ENCODE data around the gene SLTM.

The SLTM gene

DNA sequence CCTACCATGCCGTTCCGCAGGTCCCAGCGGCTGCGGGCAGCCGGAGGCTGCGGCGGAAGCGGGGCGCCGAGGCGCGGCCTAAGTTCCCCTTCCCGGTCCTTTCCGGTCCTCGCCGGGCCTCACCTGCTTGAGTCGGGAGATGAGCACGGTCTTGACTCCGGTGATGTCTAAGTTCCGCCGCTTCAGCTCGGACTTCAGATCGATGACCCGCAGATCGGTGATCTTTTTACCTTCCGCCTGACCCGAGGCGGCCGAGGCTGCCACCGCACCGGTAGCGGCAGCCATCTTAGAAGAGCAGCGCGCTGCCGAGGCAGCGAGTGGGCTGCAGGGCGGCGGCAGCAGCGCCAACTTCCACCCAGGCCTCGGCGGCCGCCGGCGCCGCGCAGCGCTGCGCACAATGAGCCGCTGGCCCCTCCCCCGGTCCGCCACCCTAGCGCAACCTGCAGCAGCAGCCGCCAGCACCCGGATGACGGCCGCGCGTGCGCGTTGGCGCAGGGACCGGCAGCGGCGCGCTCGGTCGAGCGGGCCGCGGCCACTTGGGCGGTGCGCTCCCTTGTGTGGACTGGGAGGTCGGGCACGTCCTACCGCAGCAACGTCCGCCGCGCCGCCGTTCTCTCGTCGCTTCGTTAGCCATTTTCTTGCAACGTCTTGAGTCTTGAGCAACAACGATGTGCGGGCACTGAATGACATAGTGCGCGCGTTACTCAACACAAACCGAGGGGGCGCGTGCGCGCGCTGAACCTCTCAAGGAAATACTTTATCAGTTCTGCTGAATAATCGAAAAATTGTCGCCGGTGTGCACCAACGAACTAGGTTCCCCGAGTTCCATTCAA is at the start of gene SLTM:
TSS of gene SLTM (minus strand) at position 399 of the 833 bp plus-strand sequence. CDS start at position 285, 114 bp downstream.
- H3K4me3 ChIP-seq (ENCODE audit: low read length): peak within 1 kb of the TSS; percentile 75
- H3K4me2 ChIP-seq (ENCODE audit: low read depth, low read length): peak within 1 kb of the TSS; percentile 82
- no peaks in the 10 kb centered on the region for H3K27me3 ChIP-seq (replicated peaks; ENCODE audit: insufficient read depth, low read length)
- H3K36me3 ChIP-seq (replicated peaks; ENCODE audit: insufficient read depth, low read length): peaks cover 7% of the 10 kb centered on the region; the same call in 1 of the 2 replicates
- peak; percentile 94 for DNase-seq
- peaks cover 12% of the 10 kb centered on the region for H3K4me1 ChIP-seq (ENCODE audit: low read length)
- TF ChIP-seq, protein P1, sequence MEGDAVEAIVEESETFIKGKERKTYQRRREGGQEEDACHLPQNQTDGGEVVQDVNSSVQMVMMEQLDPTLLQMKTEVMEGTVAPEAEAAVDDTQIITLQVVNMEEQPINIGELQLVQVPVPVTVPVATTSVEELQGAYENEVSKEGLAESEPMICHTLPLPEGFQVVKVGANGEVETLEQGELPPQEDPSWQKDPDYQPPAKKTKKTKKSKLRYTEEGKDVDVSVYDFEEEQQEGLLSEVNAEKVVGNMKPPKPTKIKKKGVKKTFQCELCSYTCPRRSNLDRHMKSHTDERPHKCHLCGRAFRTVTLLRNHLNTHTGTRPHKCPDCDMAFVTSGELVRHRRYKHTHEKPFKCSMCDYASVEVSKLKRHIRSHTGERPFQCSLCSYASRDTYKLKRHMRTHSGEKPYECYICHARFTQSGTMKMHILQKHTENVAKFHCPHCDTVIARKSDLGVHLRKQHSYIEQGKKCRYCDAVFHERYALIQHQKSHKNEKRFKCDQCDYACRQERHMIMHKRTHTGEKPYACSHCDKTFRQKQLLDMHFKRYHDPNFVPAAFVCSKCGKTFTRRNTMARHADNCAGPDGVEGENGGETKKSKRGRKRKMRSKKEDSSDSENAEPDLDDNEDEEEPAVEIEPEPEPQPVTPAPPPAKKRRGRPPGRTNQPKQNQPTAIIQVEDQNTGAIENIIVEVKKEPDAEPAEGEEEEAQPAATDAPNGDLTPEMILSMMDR (IDR thresholded peaks at IDR 0.05; ENCODE audit: low read length): peak; percentile 25
- no peak for TF ChIP-seq EZH2 (optimal IDR thresholded peaks at IDR 0.05; ENCODE audit: low read depth, low read length)
- no peak for TF ChIP-seq EZH2phosphoT487 (IDR thresholded peaks at IDR 0.05; ENCODE audit: low read length)
- peaks cover 43% of the 10 kb centered on the region for H3K79me2 ChIP-seq (ENCODE audit: low read length)
- no peaks in the 10 kb centered on the region for H3K9me3 ChIP-seq (replicated peaks; ENCODE audit: insufficient read depth, low read length)
- H3K9me2 ChIP-seq (replicated peaks; ENCODE audit: insufficient read depth, low read length): no peaks in the 10 kb centered on the region
- H3F3A ChIP-seq (ENCODE audit: insufficient read depth, low read length): peaks cover 23% of the 10 kb centered on the region
- H4K20me1 ChIP-seq (ENCODE audit: insufficient read depth, low read length): peaks cover 7% of the 10 kb centered on the region; the same call in 1 of the 2 replicates
- H3K9ac ChIP-seq (ENCODE audit: low read length): peak within 1 kb of the TSS; percentile 98
- H3K27ac ChIP-seq (ENCODE audit: low read length): peak within 1 kb of the TSS; percentile 99
- H2AFZ ChIP-seq (ENCODE audit: low read length): peak within 1 kb of the TSS; percentile 81

DNA sequence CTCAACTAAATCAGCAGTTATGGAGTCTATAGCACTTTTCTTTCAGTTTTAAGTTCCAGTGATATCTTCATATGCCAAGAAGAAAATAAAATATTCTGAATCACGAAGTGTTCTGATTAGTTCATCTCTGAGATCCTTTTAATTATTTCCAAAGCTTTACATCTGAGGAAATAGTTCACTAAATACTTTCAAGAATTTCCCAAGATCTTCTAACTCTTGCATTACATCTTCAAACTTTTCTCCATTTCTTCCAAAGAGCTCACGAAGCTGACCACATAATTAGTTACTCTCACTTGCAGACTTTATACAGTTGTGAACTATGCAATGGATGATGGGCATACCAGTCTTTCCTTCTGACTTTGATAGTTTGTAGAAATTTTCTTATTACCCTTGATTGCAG is 49.8 kb upstream of the SLTM start:
- H3K79me2 ChIP-seq (ENCODE audit: low read length): peaks cover 8% of the 10 kb centered on the region
- H3K4me3 ChIP-seq (ENCODE audit: low read length): no peak overlapping the region
- H3K9me3 ChIP-seq (replicated peaks; ENCODE audit: insufficient read depth, low read length): no peaks in the 10 kb centered on the region
- TF ChIP-seq, protein P1 (IDR thresholded peaks at IDR 0.05; ENCODE audit: low read length): no peak
- no peak for TF ChIP-seq EZH2phosphoT487 (IDR thresholded peaks at IDR 0.05; ENCODE audit: low read length)
- TF ChIP-seq EZH2 (optimal IDR thresholded peaks at IDR 0.05; ENCODE audit: low read depth, low read length): no peak
- H3F3A ChIP-seq (ENCODE audit: insufficient read depth, low read length): peaks cover 34% of the 10 kb centered on the region
- no peak overlapping the region for H2AFZ ChIP-seq (ENCODE audit: low read length)
- no peaks in the 10 kb centered on the region for H4K20me1 ChIP-seq (ENCODE audit: insufficient read depth, low read length)
- H3K9me2 ChIP-seq (replicated peaks; ENCODE audit: insufficient read depth, low read length): no peaks in the 10 kb centered on the region
- DNase-seq: no peak
- no peak overlapping the region for H3K27ac ChIP-seq (ENCODE audit: low read length)
- H3K4me1 ChIP-seq (ENCODE audit: low read length): peaks cover 20% of the 10 kb centered on the region
- H3K27me3 ChIP-seq (replicated peaks; ENCODE audit: insufficient read depth, low read length): no peaks in the 10 kb centered on the region; the same call in 1 of the 2 replicates
- H3K36me3 ChIP-seq (replicated peaks; ENCODE audit: insufficient read depth, low read length): no peaks in the 10 kb centered on the region
- no peak overlapping the region for H3K4me2 ChIP-seq (ENCODE audit: low read depth, low read length)
- no peak overlapping the region for H3K9ac ChIP-seq (ENCODE audit: low read length)

DNA sequence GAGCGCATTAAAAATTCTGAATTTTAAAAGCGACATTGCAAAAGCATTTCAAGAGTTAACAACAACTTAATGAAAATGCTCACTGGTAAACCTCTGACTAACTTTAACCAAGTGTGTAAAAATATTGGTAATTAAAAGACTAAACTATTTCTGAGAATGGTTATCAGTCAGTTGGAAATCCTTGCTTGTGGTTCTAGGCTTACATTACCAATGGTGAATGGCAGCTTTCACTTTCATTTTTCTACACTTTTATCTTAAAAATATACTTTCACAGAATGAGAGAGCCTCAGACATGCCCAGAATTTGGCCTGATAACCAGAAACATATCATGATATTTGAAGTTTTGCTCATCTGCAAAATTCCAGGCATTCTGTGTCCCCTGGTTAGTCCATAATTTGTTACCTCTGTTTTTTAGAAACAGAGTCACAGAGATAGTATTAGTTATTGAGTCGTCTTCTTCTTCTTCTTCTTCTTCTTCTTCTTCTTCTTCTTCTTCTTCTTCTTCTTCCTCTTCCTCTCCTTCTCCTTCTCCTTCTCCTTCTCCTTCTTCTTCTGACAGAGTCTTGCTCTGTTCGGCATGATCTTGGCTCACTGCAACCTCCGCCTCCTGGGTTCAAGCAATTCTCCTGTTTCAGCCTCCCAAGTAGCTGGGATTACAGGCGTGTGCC is 48.5 kb upstream of the SLTM start:
- no peaks in the 10 kb centered on the region for H4K20me1 ChIP-seq (ENCODE audit: insufficient read depth, low read length)
- peak overlapping the region; percentile 43 for H3K4me3 ChIP-seq (ENCODE audit: low read length)
- peak; percentile 76 for DNase-seq
- peaks cover 22% of the 10 kb centered on the region for H3K4me1 ChIP-seq (ENCODE audit: low read length)
- peak overlapping the region; percentile 4 for H2AFZ ChIP-seq (ENCODE audit: low read length)
- peak overlapping the region; percentile 61 for H3K4me2 ChIP-seq (ENCODE audit: low read depth, low read length)
- H3K36me3 ChIP-seq (replicated peaks; ENCODE audit: insufficient read depth, low read length): no peaks in the 10 kb centered on the region
- H3K27me3 ChIP-seq (replicated peaks; ENCODE audit: insufficient read depth, low read length): no peaks in the 10 kb centered on the region; the same call in 1 of the 2 replicates
- peak overlapping the region; percentile 19; the same call in 1 of the 2 replicates for H3K27ac ChIP-seq (ENCODE audit: low read length)
- no peaks in the 10 kb centered on the region for H3K9me3 ChIP-seq (replicated peaks; ENCODE audit: insufficient read depth, low read length)
- no peaks in the 10 kb centered on the region for H3K9me2 ChIP-seq (replicated peaks; ENCODE audit: insufficient read depth, low read length)
- TF ChIP-seq, protein P1 (IDR thresholded peaks at IDR 0.05; ENCODE audit: low read length): no peak
- H3F3A ChIP-seq (ENCODE audit: insufficient read depth, low read length): peaks cover 39% of the 10 kb centered on the region
- H3K79me2 ChIP-seq (ENCODE audit: low read length): no peaks in the 10 kb centered on the region
- H3K9ac ChIP-seq (ENCODE audit: low read length): peak overlapping the region; percentile 7; the same call in 1 of the 2 replicates

Measured in MM.1S (cell line).